ENCODE measurements around the gene NRG3.

The NRG3 gene

GRCh38 chr10:82558014-82558607, 683.1 kb downstream of the NRG3 start:
- no peak for DNase-seq (ENCODE audit: low read depth in 2 of 3, low spot score in 1 of 3)

- DNase-seq (ENCODE audit: low read depth in 2 of 3, low spot score in 1 of 3): no peak
Measured at GRCh38 chr10:82564353-82565196, 689.6 kb downstream of the NRG3 start.

GRCh38 chr10:82565197-82565575, 690.2 kb downstream of the NRG3 start:
- no peak for DNase-seq (ENCODE audit: low read depth in 2 of 3, low spot score in 1 of 3)

- DNase-seq (ENCODE audit: low read depth in 2 of 3, low spot score in 1 of 3): no peak
Measured at GRCh38 chr10:82572744-82573143, 697.8 kb downstream of the NRG3 start.

- DNase-seq (ENCODE audit: low read depth in 2 of 3, low spot score in 1 of 3): no peak
Measured at GRCh38 chr10:82574081-82574480, 699.1 kb downstream of the NRG3 start.

GRCh38 chr10:82575318-82575717, 700.3 kb downstream of the NRG3 start:
- DNase-seq (ENCODE audit: low read depth in 2 of 3, low spot score in 1 of 3): no peak

GRCh38 chr10:82576093-82576492, 701.1 kb downstream of the NRG3 start:
- DNase-seq (ENCODE audit: low read depth in 2 of 3, low spot score in 1 of 3): no peak

GRCh38 chr10:82581940-82582339, 706.9 kb downstream of the NRG3 start:
- no peak for DNase-seq (ENCODE audit: low read depth in 2 of 3, low spot score in 1 of 3)

GRCh38 chr10:82591421-82591820, 716.4 kb downstream of the NRG3 start:
- DNase-seq (ENCODE audit: low read depth in 2 of 3, low spot score in 1 of 3): no peak

GRCh38 chr10:82597840-82598239, 722.8 kb downstream of the NRG3 start:
- DNase-seq (ENCODE audit: low read depth in 2 of 3, low spot score in 1 of 3): no peak

- no peak for DNase-seq (ENCODE audit: low read depth in 2 of 3, low spot score in 1 of 3)
Measured at GRCh38 chr10:82609845-82610244, 734.9 kb downstream of the NRG3 start.

GRCh38 chr10:82618007-82618406, 743.0 kb downstream of the NRG3 start:
- no peak for DNase-seq (ENCODE audit: low read depth in 2 of 3, low spot score in 1 of 3)

- DNase-seq (ENCODE audit: low read depth in 2 of 3, low spot score in 1 of 3): no peak
Measured at GRCh38 chr10:82621680-82622079, 746.7 kb downstream of the NRG3 start.

- DNase-seq (ENCODE audit: low read depth in 2 of 3, low spot score in 1 of 3): no peak
Measured at GRCh38 chr10:82622479-82622878, 747.5 kb downstream of the NRG3 start.

GRCh38 chr10:82625512-82626189, 750.7 kb downstream of the NRG3 start:
- DNase-seq (ENCODE audit: low read depth in 2 of 3, low spot score in 1 of 3): no peak

- no peak for DNase-seq (ENCODE audit: low read depth in 2 of 3, low spot score in 1 of 3)
Measured at GRCh38 chr10:82628373-82628772, 753.4 kb downstream of the NRG3 start.

- DNase-seq (ENCODE audit: low read depth in 2 of 3, low spot score in 1 of 3): no peak
Measured at GRCh38 chr10:82643076-82643475, 768.1 kb downstream of the NRG3 start.

GRCh38 chr10:82643601-82644000, 768.6 kb downstream of the NRG3 start:
- DNase-seq (ENCODE audit: low read depth in 2 of 3, low spot score in 1 of 3): no peak

- no peak for DNase-seq (ENCODE audit: low read depth in 2 of 3, low spot score in 1 of 3)
Measured at GRCh38 chr10:82645221-82645620, 770.2 kb downstream of the NRG3 start.

GRCh38 chr10:82653244-82654155, 778.5 kb downstream of the NRG3 start:
- no peak for DNase-seq (ENCODE audit: low read depth in 2 of 3, low spot score in 1 of 3)

GRCh38 chr10:82660205-82660604, 785.2 kb downstream of the NRG3 start:
- DNase-seq (ENCODE audit: low read depth in 2 of 3, low spot score in 1 of 3): no peak
